GM21526 (cell line): ENCODE data around the gene RPS21.

Experiments
- ATAC-seq: cut with Tn5 transposase; IDR thresholded peaks from one replicate; pipeline ENCODE4 v1.9.1; 2021; ENCODE audit warnings: moderate library complexity; ENCODE audit not compliant: unreplicated experiment, low FRiP score

RPS21 gene

GRCh38 chr20:62393830-62394229 lies 6.9 kb downstream of the RPS21 start:
- ATAC-seq: no peak

- no peak for ATAC-seq
These were observed 7.6 kb downstream of the RPS21 start for GRCh38 chr20:62394248-62395245.

- no peak for ATAC-seq
These were observed 8.7 kb downstream of the RPS21 start for GRCh38 chr20:62395311-62396242.

- ATAC-seq: no peak
These were observed 9.7 kb downstream of the RPS21 start for GRCh38 chr20:62396367-62397239.

- ATAC-seq: no peak
These were observed 11.4 kb downstream of the RPS21 start for GRCh38 chr20:62398120-62398821.

GRCh38 chr20:62400021-62400420 lies 13.1 kb downstream of the RPS21 start:
- no peak for ATAC-seq

GRCh38 chr20:62400541-62400940 lies 13.6 kb downstream of the RPS21 start:
- ATAC-seq: no peak

- no peak for ATAC-seq
These were observed 14.5 kb downstream of the RPS21 start for GRCh38 chr20:62401331-62401779.

GRCh38 chr20:62402456-62403150 lies 15.7 kb downstream of the RPS21 start:
- no peak for ATAC-seq

- ATAC-seq: no peak
These were observed 16.4 kb downstream of the RPS21 start for GRCh38 chr20:62403331-62403730.

- no peak for ATAC-seq
These were observed 17.3 kb downstream of the RPS21 start for GRCh38 chr20:62404112-62404665.

GRCh38 chr20:62404761-62405107 lies 17.8 kb downstream of the RPS21 start:
- ATAC-seq: no peak

GRCh38 chr20:62405108-62405980 lies 18.4 kb downstream of the RPS21 start:
- no peak for ATAC-seq

- no peak for ATAC-seq
These were observed 19.1 kb downstream of the RPS21 start for GRCh38 chr20:62405981-62406513.

GRCh38 chr20:62406635-62407176 lies 19.8 kb downstream of the RPS21 start:
- no peak for ATAC-seq

- ATAC-seq: peak; percentile 67
These were observed 20.5 kb downstream of the RPS21 start, which contains the start of gene CABLES2 for GRCh38 chr20:62407221-62407992. CABLES2 (minus strand) TSS chr20:62407285; CDS start chr20:62407276, 9 bp downstream.
